WI38 (cell line): Measurements from ENCODE around the gene PDXDC1.

Experiments
- H3K4me3 ChIP-seq: 2 replicates; pipeline ENCODE4 v1.5.1; 2011; ENCODE audit warnings: low read depth, mild to moderate bottlenecking, control low read depth, low read length
- CTCF ChIP-seq: IDR thresholded peaks from 2 replicates; pipeline ENCODE4 v1.5.1; 2012; ENCODE audit warnings: low read depth, mild to moderate bottlenecking, control low read depth, low read length

PDXDC1 gene

GRCh38 chr16:15032547-15033308 is 57.9 kb downstream of the PDXDC1 start:
- H3K4me3 ChIP-seq = no peak overlapping the region
- TF ChIP-seq CTCF = no peak

GRCh38 chr16:15033309-15033707 is 58.5 kb downstream of the PDXDC1 start:
- H3K4me3 ChIP-seq = no peak overlapping the region

GRCh38 chr16:15034266-15035162 is 59.7 kb downstream of the PDXDC1 start:
- no peak overlapping the region for H3K4me3 ChIP-seq
- TF ChIP-seq CTCF = no peak

More at GRCh38 chr16:15033309-15033707, 58.5 kb downstream of the PDXDC1 start:
- TF ChIP-seq CTCF = no peak

- H3K4me3 ChIP-seq = no peak overlapping the region
These were observed 60.4 kb downstream of the PDXDC1 start for GRCh38 chr16:15035163-15035729.

GRCh38 chr16:15037003-15037402 is 62.2 kb downstream of the PDXDC1 start:
- no peak for TF ChIP-seq CTCF
- no peak overlapping the region for H3K4me3 ChIP-seq

More at GRCh38 chr16:15035163-15035729, 60.4 kb downstream of the PDXDC1 start:
- no peak for TF ChIP-seq CTCF

GRCh38 chr16:15037745-15038144 is 62.9 kb downstream of the PDXDC1 start:
- no peak overlapping the region for H3K4me3 ChIP-seq
- TF ChIP-seq CTCF = no peak
